ENCODE measurements around the gene CRYGN. TPM values are rescaled to one million over a fixed set of nuclear protein-coding genes. Genes with fewer than 3 reads are reported as not detected.

The CRYGN gene
- total and polyA plus RNA-seq, 4 donors, result under 0.01 to 0.02 TPM; not detected in 2

DNA sequence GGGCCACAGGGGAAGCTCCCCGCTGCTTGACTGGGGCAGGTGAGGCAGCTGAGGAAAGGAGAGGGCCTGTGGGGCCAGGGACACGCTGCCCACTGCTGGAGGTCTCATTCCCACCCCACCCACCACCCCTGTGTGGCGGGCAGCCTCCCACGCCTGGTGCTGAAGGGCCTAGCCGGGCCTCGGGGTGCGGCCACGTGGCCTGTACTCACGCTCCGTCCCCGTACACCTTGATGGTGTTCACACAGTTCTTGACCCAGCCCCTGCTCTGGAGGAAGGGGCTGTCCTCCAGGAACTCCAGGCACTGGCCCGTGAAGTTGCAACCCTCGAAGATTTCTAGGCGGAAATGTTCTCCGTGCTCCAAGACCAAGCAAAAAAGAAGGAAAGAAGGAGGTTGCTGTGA lies 4.0 kb downstream of the CRYGN start:
- Histone ChIP-seq H3K9ac (ENCODE audit: low read depth in 1 of 2, low read length in 2 of 2) (no peak overlapping the region), H3K27me3 (ENCODE audit: control insufficient read depth in 4 of 4, insufficient read depth in 4 of 4, low read length in 3 of 4) (no peaks in the 10 kb centered on the region), H3K4me3 (ENCODE audit: low read depth in 1 of 3, low read length in 3 of 3) (no peak overlapping the region), H3K36me3 (ENCODE audit: control insufficient read depth in 4 of 4, insufficient read depth in 3 of 4, low read depth in 1 of 4, low read length in 3 of 4) (no peaks in the 10 kb centered on the region), H3K4me1 (ENCODE audit: control insufficient read depth in 4 of 4, insufficient read depth in 4 of 4, low read length in 3 of 4) (peaks cover 0 to 5% (median under 1%) of the 10 kb centered on the region in 4 donors), H3K9me3 (ENCODE audit: control insufficient read depth in 4 of 4, low read length in 3 of 4) (no peaks in the 10 kb centered on the region), H3K27ac (ENCODE audit: low read depth in 1 of 2, low read length in 2 of 2) (no peak overlapping the region)
- no peak for TF ChIP-seq GABPA (IDR thresholded peaks at IDR 0.05 in 1 of 2, conservative IDR thresholded peaks at IDR 0.05 in 1 of 2)
- TF ChIP-seq JUND (IDR thresholded peaks at IDR 0.05), result no peak
- no peak for TF ChIP-seq RXRA (IDR thresholded peaks at IDR 0.05)
- TF ChIP-seq, protein P1, sequence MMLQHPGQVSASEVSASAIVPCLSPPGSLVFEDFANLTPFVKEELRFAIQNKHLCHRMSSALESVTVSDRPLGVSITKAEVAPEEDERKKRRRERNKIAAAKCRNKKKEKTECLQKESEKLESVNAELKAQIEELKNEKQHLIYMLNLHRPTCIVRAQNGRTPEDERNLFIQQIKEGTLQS (IDR thresholded peaks at IDR 0.05), result no peak
- TF ChIP-seq, protein P2, sequence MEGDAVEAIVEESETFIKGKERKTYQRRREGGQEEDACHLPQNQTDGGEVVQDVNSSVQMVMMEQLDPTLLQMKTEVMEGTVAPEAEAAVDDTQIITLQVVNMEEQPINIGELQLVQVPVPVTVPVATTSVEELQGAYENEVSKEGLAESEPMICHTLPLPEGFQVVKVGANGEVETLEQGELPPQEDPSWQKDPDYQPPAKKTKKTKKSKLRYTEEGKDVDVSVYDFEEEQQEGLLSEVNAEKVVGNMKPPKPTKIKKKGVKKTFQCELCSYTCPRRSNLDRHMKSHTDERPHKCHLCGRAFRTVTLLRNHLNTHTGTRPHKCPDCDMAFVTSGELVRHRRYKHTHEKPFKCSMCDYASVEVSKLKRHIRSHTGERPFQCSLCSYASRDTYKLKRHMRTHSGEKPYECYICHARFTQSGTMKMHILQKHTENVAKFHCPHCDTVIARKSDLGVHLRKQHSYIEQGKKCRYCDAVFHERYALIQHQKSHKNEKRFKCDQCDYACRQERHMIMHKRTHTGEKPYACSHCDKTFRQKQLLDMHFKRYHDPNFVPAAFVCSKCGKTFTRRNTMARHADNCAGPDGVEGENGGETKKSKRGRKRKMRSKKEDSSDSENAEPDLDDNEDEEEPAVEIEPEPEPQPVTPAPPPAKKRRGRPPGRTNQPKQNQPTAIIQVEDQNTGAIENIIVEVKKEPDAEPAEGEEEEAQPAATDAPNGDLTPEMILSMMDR (IDR thresholded peaks at IDR 0.05; ENCODE audit: low read depth, low read length, missing input control), result no peak
- DNase-seq (ENCODE audit: low spot score), result no peak
- WGBS, result 95% methylated on average over 15 of the region's 15 CpGs

DNA sequence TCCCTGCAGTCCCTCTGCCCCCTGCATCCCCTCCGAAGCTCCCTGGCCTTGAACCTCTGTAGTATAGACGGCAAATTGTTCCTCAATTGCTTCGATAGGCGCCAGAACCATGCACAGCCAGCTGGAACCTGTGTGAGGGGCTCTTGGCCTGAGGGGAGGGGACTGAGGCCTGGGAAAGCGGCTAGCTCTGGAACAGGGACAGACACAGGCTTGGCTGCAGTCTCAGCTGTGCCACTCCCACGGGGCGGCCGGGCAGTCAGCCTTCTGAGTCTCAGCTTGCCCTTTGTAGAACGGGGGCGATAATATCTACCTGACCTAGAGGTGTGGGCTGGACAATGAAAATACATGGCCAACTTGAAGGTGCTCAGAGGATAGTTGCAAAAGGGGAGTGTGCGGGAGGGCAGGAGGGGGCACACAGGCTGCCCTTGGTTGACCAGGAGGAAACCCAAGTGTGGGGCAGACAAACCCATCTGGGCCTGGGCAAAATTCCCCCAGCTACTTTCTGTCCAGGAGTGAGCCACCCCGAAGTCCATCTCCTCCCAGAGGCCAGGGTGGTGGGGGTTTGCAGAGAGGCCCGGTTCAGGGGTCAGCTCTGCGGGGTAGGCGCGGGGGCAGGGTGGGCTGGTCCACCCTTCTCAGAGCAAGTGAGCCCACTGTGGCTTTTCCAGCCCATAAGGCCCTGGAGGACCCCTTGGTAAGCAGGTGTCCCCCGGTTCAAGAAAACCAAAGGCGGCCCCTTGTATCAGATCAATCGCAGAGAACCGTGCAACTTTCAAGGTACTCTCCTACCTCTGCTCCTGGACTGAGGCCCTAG lies 4.6 kb downstream of the CRYGN start:
- no peak overlapping the region for H3K4me3 ChIP-seq (ENCODE audit: low read depth in 1 of 3, low read length in 3 of 3)
- no peak overlapping the region for H3K27ac ChIP-seq (ENCODE audit: low read depth in 1 of 2, low read length in 2 of 2)
- peaks cover 0 to 5% (median 0%) of the 10 kb centered on the region in 4 donors for H3K4me1 ChIP-seq (ENCODE audit: control insufficient read depth in 4 of 4, insufficient read depth in 4 of 4, low read length in 3 of 4)
- TF ChIP-seq JUND (IDR thresholded peaks at IDR 0.05) (no peak), RAD21 (IDR thresholded peaks at IDR 0.05) (no peak), FOXA1 (IDR thresholded peaks at IDR 0.05) (no peak), YY1 (IDR thresholded peaks at IDR 0.05) (no peak), GABPA (IDR thresholded peaks at IDR 0.05 in 1 of 2, conservative IDR thresholded peaks at IDR 0.05 in 1 of 2) (no peak), TAF1 (conservative IDR thresholded peaks at IDR 0.05) (no peak)
- TF ChIP-seq, protein P1 (IDR thresholded peaks at IDR 0.05), result no peak
- TF ChIP-seq, protein P3, sequence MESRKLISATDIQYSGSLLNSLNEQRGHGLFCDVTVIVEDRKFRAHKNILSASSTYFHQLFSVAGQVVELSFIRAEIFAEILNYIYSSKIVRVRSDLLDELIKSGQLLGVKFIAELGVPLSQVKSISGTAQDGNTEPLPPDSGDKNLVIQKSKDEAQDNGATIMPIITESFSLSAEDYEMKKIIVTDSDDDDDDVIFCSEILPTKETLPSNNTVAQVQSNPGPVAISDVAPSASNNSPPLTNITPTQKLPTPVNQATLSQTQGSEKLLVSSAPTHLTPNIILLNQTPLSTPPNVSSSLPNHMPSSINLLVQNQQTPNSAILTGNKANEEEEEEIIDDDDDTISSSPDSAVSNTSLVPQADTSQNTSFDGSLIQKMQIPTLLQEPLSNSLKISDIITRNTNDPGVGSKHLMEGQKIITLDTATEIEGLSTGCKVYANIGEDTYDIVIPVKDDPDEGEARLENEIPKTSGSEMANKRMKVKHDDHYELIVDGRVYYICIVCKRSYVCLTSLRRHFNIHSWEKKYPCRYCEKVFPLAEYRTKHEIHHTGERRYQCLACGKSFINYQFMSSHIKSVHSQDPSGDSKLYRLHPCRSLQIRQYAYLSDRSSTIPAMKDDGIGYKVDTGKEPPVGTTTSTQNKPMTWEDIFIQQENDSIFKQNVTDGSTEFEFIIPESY (IDR thresholded peaks at IDR 0.05), result no peak
- TF ChIP-seq, protein P4, sequence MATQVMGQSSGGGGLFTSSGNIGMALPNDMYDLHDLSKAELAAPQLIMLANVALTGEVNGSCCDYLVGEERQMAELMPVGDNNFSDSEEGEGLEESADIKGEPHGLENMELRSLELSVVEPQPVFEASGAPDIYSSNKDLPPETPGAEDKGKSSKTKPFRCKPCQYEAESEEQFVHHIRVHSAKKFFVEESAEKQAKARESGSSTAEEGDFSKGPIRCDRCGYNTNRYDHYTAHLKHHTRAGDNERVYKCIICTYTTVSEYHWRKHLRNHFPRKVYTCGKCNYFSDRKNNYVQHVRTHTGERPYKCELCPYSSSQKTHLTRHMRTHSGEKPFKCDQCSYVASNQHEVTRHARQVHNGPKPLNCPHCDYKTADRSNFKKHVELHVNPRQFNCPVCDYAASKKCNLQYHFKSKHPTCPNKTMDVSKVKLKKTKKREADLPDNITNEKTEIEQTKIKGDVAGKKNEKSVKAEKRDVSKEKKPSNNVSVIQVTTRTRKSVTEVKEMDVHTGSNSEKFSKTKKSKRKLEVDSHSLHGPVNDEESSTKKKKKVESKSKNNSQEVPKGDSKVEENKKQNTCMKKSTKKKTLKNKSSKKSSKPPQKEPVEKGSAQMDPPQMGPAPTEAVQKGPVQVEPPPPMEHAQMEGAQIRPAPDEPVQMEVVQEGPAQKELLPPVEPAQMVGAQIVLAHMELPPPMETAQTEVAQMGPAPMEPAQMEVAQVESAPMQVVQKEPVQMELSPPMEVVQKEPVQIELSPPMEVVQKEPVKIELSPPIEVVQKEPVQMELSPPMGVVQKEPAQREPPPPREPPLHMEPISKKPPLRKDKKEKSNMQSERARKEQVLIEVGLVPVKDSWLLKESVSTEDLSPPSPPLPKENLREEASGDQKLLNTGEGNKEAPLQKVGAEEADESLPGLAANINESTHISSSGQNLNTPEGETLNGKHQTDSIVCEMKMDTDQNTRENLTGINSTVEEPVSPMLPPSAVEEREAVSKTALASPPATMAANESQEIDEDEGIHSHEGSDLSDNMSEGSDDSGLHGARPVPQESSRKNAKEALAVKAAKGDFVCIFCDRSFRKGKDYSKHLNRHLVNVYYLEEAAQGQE (IDR thresholded peaks at IDR 0.05), result no peak
- H3K36me3 ChIP-seq (ENCODE audit: control insufficient read depth in 4 of 4, insufficient read depth in 3 of 4, low read depth in 1 of 4, low read length in 3 of 4), result no peaks in the 10 kb centered on the region
- no peak overlapping the region for H3K9ac ChIP-seq (ENCODE audit: low read depth in 1 of 2, low read length in 2 of 2)
- H3K27me3 ChIP-seq (ENCODE audit: control insufficient read depth in 4 of 4, insufficient read depth in 4 of 4, low read length in 3 of 4), result no peaks in the 10 kb centered on the region
- no peak for DNase-seq (ENCODE audit: low spot score)
- no peaks in the 10 kb centered on the region for H3K9me3 ChIP-seq (ENCODE audit: control insufficient read depth in 4 of 4, low read length in 3 of 4)
- 90% methylated on average over 20 of the region's 20 CpGs for WGBS

Measured in liver (tissue), 9 donors.